ENCODE measurements around the gene SLC9A9.

DNA sequence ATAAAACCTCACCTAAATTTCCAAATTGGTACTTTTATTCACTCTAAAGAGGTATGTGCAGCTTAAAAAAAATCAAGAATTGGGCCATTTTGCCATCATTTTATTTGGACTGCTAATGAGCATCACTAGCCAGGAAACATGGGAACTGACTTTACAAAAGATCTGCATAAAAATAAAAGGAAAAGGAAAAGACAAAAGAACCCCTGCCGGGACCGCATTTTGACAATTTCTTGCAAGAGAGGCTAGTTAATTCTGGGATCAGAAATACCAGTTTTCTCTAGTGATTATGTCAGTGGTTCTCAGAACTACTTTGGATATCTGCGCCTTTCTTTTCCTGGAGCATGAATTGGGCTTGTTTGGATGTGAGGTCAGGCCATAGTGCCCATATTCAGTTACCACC is 439.5 kb downstream of the SLC9A9 start:
- TF ChIP-seq, protein P1, sequence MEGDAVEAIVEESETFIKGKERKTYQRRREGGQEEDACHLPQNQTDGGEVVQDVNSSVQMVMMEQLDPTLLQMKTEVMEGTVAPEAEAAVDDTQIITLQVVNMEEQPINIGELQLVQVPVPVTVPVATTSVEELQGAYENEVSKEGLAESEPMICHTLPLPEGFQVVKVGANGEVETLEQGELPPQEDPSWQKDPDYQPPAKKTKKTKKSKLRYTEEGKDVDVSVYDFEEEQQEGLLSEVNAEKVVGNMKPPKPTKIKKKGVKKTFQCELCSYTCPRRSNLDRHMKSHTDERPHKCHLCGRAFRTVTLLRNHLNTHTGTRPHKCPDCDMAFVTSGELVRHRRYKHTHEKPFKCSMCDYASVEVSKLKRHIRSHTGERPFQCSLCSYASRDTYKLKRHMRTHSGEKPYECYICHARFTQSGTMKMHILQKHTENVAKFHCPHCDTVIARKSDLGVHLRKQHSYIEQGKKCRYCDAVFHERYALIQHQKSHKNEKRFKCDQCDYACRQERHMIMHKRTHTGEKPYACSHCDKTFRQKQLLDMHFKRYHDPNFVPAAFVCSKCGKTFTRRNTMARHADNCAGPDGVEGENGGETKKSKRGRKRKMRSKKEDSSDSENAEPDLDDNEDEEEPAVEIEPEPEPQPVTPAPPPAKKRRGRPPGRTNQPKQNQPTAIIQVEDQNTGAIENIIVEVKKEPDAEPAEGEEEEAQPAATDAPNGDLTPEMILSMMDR (IDR thresholded peaks at IDR 0.05; ENCODE audit: poor library complexity), result no peak
- TF ChIP-seq EZH2 (IDR thresholded peaks at IDR 0.05; ENCODE audit: borderline replicate concordance), result no peak
